Neural crest cell (in vitro differentiated cells): Measurements from ENCODE around the gene FGF9. TPM values are rescaled to one million over a fixed set of nuclear protein-coding genes. Genes with fewer than 3 reads are reported as not detected.

ENCODE experiments used
- DNase-seq: peaks from one replicate; pipeline ENCODE4 v3.0.0; 2021; ENCODE audit warnings: low read depth, mixed read lengths, low spot score
- H3K27ac Mint-ChIP-seq: one replicate; pipeline ENCODE4 v1.8.0; 2021; ENCODE audit warnings: mild to moderate bottlenecking, mixed read lengths; ENCODE audit not compliant: unreplicated experiment
- H3K27me3 Mint-ChIP-seq: 2 replicates; pipeline ENCODE4 v1.8.0; 2021; ENCODE audit warnings: low read depth, mild to moderate bottlenecking, mixed read lengths
- H3K36me3 Mint-ChIP-seq: 2 replicates; pipeline ENCODE4 v1.8.0; 2021; ENCODE audit warnings: low read depth, mild to moderate bottlenecking, mixed read lengths
- H3K4me1 Mint-ChIP-seq: 2 replicates; pipeline ENCODE4 v1.8.0; 2021; ENCODE audit warnings: mixed read lengths
- H3K4me3 Mint-ChIP-seq: one replicate; pipeline ENCODE4 v1.8.0; 2021; ENCODE audit warnings: mild to moderate bottlenecking, mixed read lengths
- H3K9me3 Mint-ChIP-seq: 2 replicates; pipeline ENCODE4 v1.8.0; 2021; ENCODE audit warnings: mixed read lengths
- total RNA-seq: library from RNA; stranded (reverse); gene quantifications from 2 replicates; pipeline ENCODE4 v1.2.1, GENCODE V29; 2021
- TF ChIP-seq, protein P1 (sequence below): fragments of 200-600 bp; sonication (generic); conservative IDR thresholded peaks from 2 replicates; pipeline ENCODE4 v1.5.0; 2021; ENCODE audit warnings: antibody characterized with exemption, mild to moderate bottlenecking

Gene FGF9
- total RNA-seq, 1 donor from 2014 or later: 3.7 TPM

DNA sequence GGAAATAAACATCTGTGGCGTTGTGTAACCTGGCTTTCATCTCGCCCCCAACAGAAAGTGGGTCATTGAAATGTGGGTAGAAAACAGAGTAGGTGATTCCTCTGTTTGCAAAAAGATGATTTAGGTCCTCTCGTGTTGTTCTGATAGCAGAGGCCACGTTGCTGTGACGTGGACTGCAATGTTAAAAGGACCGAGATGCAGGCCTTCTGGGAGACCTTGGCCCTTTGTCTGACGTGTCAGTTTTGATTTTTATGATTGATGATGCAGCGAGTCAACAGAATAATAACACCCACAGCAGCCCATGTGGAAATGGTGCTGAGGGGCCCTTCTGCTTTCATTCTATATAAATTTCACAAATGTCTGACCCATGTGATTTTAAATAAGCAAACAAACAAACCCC lies 68.9 kb downstream of the FGF9 start:
- Mint-ChIP-seq H3K36me3 (no peaks in the 10 kb centered on the region), H3K27me3 (no peaks in the 10 kb centered on the region), H3K4me3 (no peak overlapping the region), H3K9me3 (no peaks in the 10 kb centered on the region), H3K27ac (no peak overlapping the region), H3K4me1 (peaks cover 11% of the 10 kb centered on the region)
- TF ChIP-seq, protein P1, sequence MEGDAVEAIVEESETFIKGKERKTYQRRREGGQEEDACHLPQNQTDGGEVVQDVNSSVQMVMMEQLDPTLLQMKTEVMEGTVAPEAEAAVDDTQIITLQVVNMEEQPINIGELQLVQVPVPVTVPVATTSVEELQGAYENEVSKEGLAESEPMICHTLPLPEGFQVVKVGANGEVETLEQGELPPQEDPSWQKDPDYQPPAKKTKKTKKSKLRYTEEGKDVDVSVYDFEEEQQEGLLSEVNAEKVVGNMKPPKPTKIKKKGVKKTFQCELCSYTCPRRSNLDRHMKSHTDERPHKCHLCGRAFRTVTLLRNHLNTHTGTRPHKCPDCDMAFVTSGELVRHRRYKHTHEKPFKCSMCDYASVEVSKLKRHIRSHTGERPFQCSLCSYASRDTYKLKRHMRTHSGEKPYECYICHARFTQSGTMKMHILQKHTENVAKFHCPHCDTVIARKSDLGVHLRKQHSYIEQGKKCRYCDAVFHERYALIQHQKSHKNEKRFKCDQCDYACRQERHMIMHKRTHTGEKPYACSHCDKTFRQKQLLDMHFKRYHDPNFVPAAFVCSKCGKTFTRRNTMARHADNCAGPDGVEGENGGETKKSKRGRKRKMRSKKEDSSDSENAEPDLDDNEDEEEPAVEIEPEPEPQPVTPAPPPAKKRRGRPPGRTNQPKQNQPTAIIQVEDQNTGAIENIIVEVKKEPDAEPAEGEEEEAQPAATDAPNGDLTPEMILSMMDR: no peak
- DNase-seq: no peak

DNA sequence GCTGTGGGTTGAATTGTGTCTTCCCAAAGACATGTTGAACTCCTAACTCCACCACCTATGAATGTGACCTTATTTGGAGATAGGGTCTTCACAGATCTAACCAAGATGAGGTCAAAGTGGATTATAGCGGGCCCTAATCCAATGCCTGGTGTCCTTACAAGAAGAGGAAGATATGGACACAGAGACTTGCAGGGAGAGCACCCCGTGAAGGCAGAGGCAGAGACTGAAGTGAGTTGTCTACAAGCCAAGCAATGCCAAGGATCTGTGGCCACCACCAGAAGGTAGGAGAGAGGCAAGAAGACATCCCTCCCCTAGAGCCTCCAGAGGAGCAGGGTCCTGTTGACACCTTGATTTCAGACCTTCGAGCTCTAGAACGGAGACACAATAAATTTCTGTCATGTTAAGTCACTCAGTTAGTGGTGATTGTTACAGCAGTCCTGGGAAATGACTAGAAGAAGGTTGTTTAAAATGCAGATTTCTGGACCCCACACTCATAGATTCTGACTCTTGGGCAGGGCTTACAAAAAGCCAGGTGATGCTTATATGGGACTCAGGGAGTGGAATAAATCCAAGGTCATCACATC lies 70.6 kb downstream of the FGF9 start:
- Mint-ChIP-seq H3K4me3 (no peak overlapping the region), H3K4me1 (peaks cover 2% of the 10 kb centered on the region), H3K36me3 (no peaks in the 10 kb centered on the region), H3K27me3 (no peaks in the 10 kb centered on the region), H3K27ac (no peak overlapping the region), H3K9me3 (no peaks in the 10 kb centered on the region)
- no peak for DNase-seq
- TF ChIP-seq, protein P1: no peak

- Mint-ChIP-seq H3K4me3 (no peak overlapping the region), H3K27me3 (no peaks in the 10 kb centered on the region), H3K9me3 (no peaks in the 10 kb centered on the region), H3K36me3 (no peaks in the 10 kb centered on the region), H3K4me1 (no peaks in the 10 kb centered on the region), H3K27ac (no peak overlapping the region)
- DNase-seq: no peak
- TF ChIP-seq, protein P1: no peak
These were observed 71.2 kb downstream of the FGF9 start for GRCh38 chr13:21742096-21742495.

GRCh38 chr13:21744149-21744548 lies 73.3 kb downstream of the FGF9 start:
- DNase-seq: no peak
- Mint-ChIP-seq H3K27ac (no peak overlapping the region), H3K4me1 (no peaks in the 10 kb centered on the region), H3K4me3 (no peak overlapping the region), H3K36me3 (no peaks in the 10 kb centered on the region), H3K9me3 (no peaks in the 10 kb centered on the region), H3K27me3 (no peaks in the 10 kb centered on the region)
- TF ChIP-seq, protein P1: no peak

DNA sequence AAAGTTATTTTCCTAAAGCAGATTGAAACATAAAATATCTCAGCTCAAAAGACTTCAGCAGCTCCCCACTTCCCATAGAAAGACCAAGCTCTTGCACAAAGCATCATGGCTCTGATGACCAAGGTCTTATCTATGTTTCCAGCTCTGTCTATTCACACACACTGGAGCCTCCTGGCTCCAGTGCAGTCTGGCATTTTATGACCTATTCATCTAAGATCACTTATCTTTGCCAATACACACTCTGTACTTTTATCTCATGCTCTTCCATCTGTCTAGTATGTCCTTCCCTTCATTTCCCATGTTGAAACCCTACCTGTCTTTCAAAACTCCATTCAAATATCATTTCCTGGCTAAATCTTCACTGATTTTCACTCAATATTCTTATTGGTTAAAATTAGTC lies 74.4 kb downstream of the FGF9 start:
- Mint-ChIP-seq H3K4me3 (no peak overlapping the region), H3K4me1 (no peaks in the 10 kb centered on the region), H3K9me3 (no peaks in the 10 kb centered on the region), H3K27ac (no peak overlapping the region), H3K36me3 (no peaks in the 10 kb centered on the region), H3K27me3 (no peaks in the 10 kb centered on the region)
- TF ChIP-seq, protein P1: no peak
- no peak for DNase-seq

DNA sequence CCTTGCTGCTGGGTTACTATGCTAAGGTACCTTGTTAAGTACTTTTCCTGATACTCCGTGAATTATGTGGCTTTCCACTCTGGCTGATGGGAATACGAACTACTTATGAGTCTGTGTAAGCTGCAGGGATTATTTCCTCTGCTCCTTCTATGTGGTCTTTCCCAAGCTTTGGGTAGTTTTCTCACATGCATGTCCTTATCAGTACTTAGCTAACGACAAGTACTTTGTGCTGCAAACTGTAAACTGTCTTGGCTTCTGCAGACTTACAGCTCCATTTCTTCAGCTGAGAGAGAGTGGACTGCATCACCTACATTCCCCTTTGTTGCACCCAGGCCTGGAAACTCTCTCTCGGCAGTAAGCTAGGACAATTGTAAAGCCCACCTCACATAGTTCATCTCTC lies 76.6 kb downstream of the FGF9 start:
- Mint-ChIP-seq H3K9me3 (no peaks in the 10 kb centered on the region), H3K27me3 (no peaks in the 10 kb centered on the region), H3K4me1 (no peaks in the 10 kb centered on the region), H3K27ac (no peak overlapping the region), H3K36me3 (no peaks in the 10 kb centered on the region), H3K4me3 (no peak overlapping the region)
- TF ChIP-seq, protein P1: no peak
- DNase-seq: no peak
